Measurements from ENCODE around the gene RTRAF.

- TF ChIP-seq, protein P1, sequence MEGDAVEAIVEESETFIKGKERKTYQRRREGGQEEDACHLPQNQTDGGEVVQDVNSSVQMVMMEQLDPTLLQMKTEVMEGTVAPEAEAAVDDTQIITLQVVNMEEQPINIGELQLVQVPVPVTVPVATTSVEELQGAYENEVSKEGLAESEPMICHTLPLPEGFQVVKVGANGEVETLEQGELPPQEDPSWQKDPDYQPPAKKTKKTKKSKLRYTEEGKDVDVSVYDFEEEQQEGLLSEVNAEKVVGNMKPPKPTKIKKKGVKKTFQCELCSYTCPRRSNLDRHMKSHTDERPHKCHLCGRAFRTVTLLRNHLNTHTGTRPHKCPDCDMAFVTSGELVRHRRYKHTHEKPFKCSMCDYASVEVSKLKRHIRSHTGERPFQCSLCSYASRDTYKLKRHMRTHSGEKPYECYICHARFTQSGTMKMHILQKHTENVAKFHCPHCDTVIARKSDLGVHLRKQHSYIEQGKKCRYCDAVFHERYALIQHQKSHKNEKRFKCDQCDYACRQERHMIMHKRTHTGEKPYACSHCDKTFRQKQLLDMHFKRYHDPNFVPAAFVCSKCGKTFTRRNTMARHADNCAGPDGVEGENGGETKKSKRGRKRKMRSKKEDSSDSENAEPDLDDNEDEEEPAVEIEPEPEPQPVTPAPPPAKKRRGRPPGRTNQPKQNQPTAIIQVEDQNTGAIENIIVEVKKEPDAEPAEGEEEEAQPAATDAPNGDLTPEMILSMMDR (IDR thresholded peaks at IDR 0.05) = no peak
- TF ChIP-seq POLR2A (IDR thresholded peaks at IDR 0.05) = no peak
Observed at GRCh38 chr14:51972566-51972965, 16.8 kb upstream of the RTRAF start.
